WTC11 (cell line): Measurements from ENCODE around the gene CDC5L. TPM values are rescaled to one million over a fixed set of nuclear protein-coding genes. Genes with fewer than 3 reads are reported as not detected.

Source experiments
- ATAC-seq: fragments of 200-7000 bp; cut with Tn5 transposase; 2 replicates; pipeline ENCODE4 v1.10.0; 2021; ENCODE audit warnings: mild to moderate bottlenecking, moderate library complexity
- CTCF ChIA-PET: fragments of 300-600 bp; sonication (Branson Sonifier 250); formaldehyde crosslinking; loops from one replicate; lab custom pipeline; 2021; ENCODE audit warnings: antibody characterized with exemption; lab: Charles Lee
- POLR2A ChIA-PET: fragments of 350-600 bp; sonication (Branson Sonifier 250); formaldehyde crosslinking; loops from one replicate; lab custom pipeline; 2021; ENCODE audit warnings: antibody characterized with exemption; lab: Charles Lee
- DNase-seq: peaks from one replicate; pipeline ENCODE4 v3.0.0; 2021; ENCODE audit warnings: low spot score
- H3K27ac Mint-ChIP-seq: 2 replicates; pipeline ENCODE4 v1.8.0; 2021; ENCODE audit warnings: mixed read lengths
- H3K27me3 Mint-ChIP-seq: 2 replicates; pipeline ENCODE4 v1.8.0; 2021; ENCODE audit warnings: low read depth, mild to moderate bottlenecking, moderate library complexity, mixed read lengths
- H3K36me3 Mint-ChIP-seq: 2 replicates; pipeline ENCODE4 v1.8.0; 2021; ENCODE audit warnings: mixed read lengths
- H3K4me1 Mint-ChIP-seq: 2 replicates; pipeline ENCODE4 v1.8.0; 2022; ENCODE audit warnings: mixed read lengths
- H3K4me3 Mint-ChIP-seq: 2 replicates; pipeline ENCODE4 v1.8.0; 2021; ENCODE audit warnings: mild to moderate bottlenecking, moderate library complexity, mixed read lengths
- H3K9me3 Mint-ChIP-seq: 2 replicates; pipeline ENCODE4 v1.8.0; 2021; ENCODE audit warnings: mixed read lengths
- ATF3 ChIP-seq: sonication (generic); formaldehyde crosslinking; conservative IDR thresholded peaks from 2 replicates; pipeline ENCODE4 v1.8.1; 2022; ENCODE audit warnings: mild to moderate bottlenecking, missing genetic modification reagents
- ATF6 ChIP-seq: sonication (generic); formaldehyde crosslinking; IDR thresholded peaks from 2 replicates; pipeline ENCODE4 v1.8.1; 2023; ENCODE audit warnings: mild to moderate bottlenecking, missing genetic modification reagents
- CBFB ChIP-seq: sonication (generic); formaldehyde crosslinking; IDR thresholded peaks from 2 replicates; pipeline ENCODE4 v1.8.1; 2022; ENCODE audit warnings: mild to moderate bottlenecking, low read depth, missing genetic modification reagents
- E2F1 ChIP-seq: sonication (generic); formaldehyde crosslinking; IDR thresholded peaks from 2 replicates; pipeline ENCODE4 v1.8.0; 2022; ENCODE audit warnings: mild to moderate bottlenecking, missing genetic modification reagents
- ELF4 ChIP-seq: sonication (generic); formaldehyde crosslinking; IDR thresholded peaks from 2 replicates; pipeline ENCODE4 v1.8.1; 2022; ENCODE audit warnings: low read depth, mild to moderate bottlenecking, moderate library complexity, missing genetic modification reagents
- EMX1 ChIP-seq: fragments of 250-450 bp; sonication (Bioruptor Pico); IDR thresholded peaks from 2 replicates; pipeline ENCODE4 v1.8.0; 2021; ENCODE audit warnings: mild to moderate bottlenecking
- ESRRA ChIP-seq: sonication (generic); formaldehyde crosslinking; IDR thresholded peaks from 2 replicates; pipeline ENCODE4 v1.8.1; 2022; ENCODE audit warnings: mild to moderate bottlenecking, missing genetic modification reagents, borderline replicate concordance
- GABPB1 ChIP-seq: sonication (generic); formaldehyde crosslinking; IDR thresholded peaks from 2 replicates; pipeline ENCODE4 v1.8.1; 2023; ENCODE audit warnings: mild to moderate bottlenecking, missing genetic modification reagents
- HMGA2 ChIP-seq: fragments of 250-450 bp; sonication (Bioruptor Pico); IDR thresholded peaks from 2 replicates; pipeline ENCODE4 v1.4.0; 2021; ENCODE audit warnings: mild to moderate bottlenecking, moderate library complexity
- IRF2 ChIP-seq: sonication (generic); formaldehyde crosslinking; IDR thresholded peaks from 2 replicates; pipeline ENCODE4 v1.8.0; 2022; ENCODE audit warnings: low read depth, missing genetic modification reagents, borderline replicate concordance
- JAZF1 ChIP-seq: fragments of 250-450 bp; sonication (Bioruptor Pico); IDR thresholded peaks from 2 replicates; pipeline ENCODE4 v1.9.0; 2021; ENCODE audit warnings: moderate library complexity, mild to moderate bottlenecking, inconsistent platforms
- JUN ChIP-seq: sonication (generic); formaldehyde crosslinking; IDR thresholded peaks from 2 replicates; pipeline ENCODE4 v1.8.0; 2023; ENCODE audit warnings: mild to moderate bottlenecking, missing genetic modification reagents
- MLX ChIP-seq: sonication (generic); formaldehyde crosslinking; IDR thresholded peaks from 2 replicates; pipeline ENCODE4 v1.8.1; 2023; ENCODE audit warnings: mild to moderate bottlenecking, missing genetic modification reagents, moderate library complexity
- MYBL2 ChIP-seq: sonication (generic); formaldehyde crosslinking; IDR thresholded peaks from 2 replicates; pipeline ENCODE4 v1.8.1; 2023; ENCODE audit warnings: mild to moderate bottlenecking, moderate library complexity, missing genetic modification reagents
- NR1H2 ChIP-seq: sonication (generic); formaldehyde crosslinking; IDR thresholded peaks from 2 replicates; pipeline ENCODE4 v1.9.0; 2021; ENCODE audit warnings: mild to moderate bottlenecking, moderate library complexity, missing genetic modification reagents
- SMAD4 ChIP-seq: sonication (generic); formaldehyde crosslinking; IDR thresholded peaks from 2 replicates; pipeline ENCODE4 v1.8.0; 2022; ENCODE audit warnings: mild to moderate bottlenecking, missing genetic modification reagents
- ZNF121 ChIP-seq: sonication (generic); formaldehyde crosslinking; IDR thresholded peaks from 2 replicates; pipeline ENCODE4 v1.8.0; 2023; ENCODE audit warnings: missing genetic modification reagents
- ZNF219 ChIP-seq: sonication (generic); formaldehyde crosslinking; IDR thresholded peaks from 2 replicates; pipeline ENCODE4 v1.8.0; 2023; ENCODE audit warnings: missing genetic modification reagents, mild to moderate bottlenecking, borderline replicate concordance
- ZNF281 ChIP-seq: sonication (generic); formaldehyde crosslinking; IDR thresholded peaks from 2 replicates; pipeline ENCODE4 v1.8.0; 2023; ENCODE audit warnings: mild to moderate bottlenecking, missing genetic modification reagents
- ZNF317 ChIP-seq: sonication (generic); formaldehyde crosslinking; IDR thresholded peaks from 2 replicates; pipeline ENCODE4 v1.8.1; 2023; ENCODE audit warnings: low read depth, mild to moderate bottlenecking, moderate library complexity, missing genetic modification reagents, borderline replicate concordance
- ZNF532 ChIP-seq: fragments of 250-450 bp; sonication (Bioruptor Pico); IDR thresholded peaks from 2 replicates; pipeline ENCODE4 v1.9.0; 2021; ENCODE audit warnings: mild to moderate bottlenecking, borderline replicate concordance
- total RNA-seq: library from RNA; stranded (reverse); gene quantifications from 3 replicates; pipeline ENCODE4 v1.2.3, GENCODE V29; 2021

The CDC5L gene
- total RNA-seq, 1 experiment from 2014 or later = 23.5 TPM

- ATAC-seq (no peak), DNase-seq (no peak)
- Mint-ChIP-seq H3K4me3 (no peak overlapping the region), H3K27me3 (no peaks in the 10 kb centered on the region; the same call in 1 of the 2 replicates), H3K27ac (no peak overlapping the region), H3K36me3 (no peaks in the 10 kb centered on the region), H3K4me1 (peaks cover 28% of the 10 kb centered on the region), H3K9me3 (peaks cover 12% of the 10 kb centered on the region)
- ChIA-PET POLR2A (no interaction called here), CTCF (interaction anchor here (0.9 to 1.3 kb wide), 2 partner anchors 22 to 28 kb away, joined by 3 read pairs; no protein-coding TSS in a partner anchor)
- TF ChIP-seq MLX (CRISPR knock-in tag) (no peak), CBFB (CRISPR knock-in tag) (no peak), JUN (no peak), EMX1 (CRISPR knock-in tag) (no peak), ZNF281 (CRISPR knock-in tag) (no peak), MYBL2 (CRISPR knock-in tag) (no peak), ZNF532 (CRISPR knock-in tag) (no peak), ELF4 (CRISPR knock-in tag) (no peak), E2F1 (CRISPR knock-in tag) (no peak)
These were observed 110.3 kb downstream of the CDC5L start for GRCh38 chr6:44497807-44498206.

GRCh38 chr6:44498436-44498835, 110.9 kb downstream of the CDC5L start:
- ATAC-seq (no peak), DNase-seq (no peak)
- Mint-ChIP-seq H3K36me3 (no peaks in the 10 kb centered on the region), H3K4me1 (peaks cover 25% of the 10 kb centered on the region), H3K9me3 (peaks cover 18% of the 10 kb centered on the region), H3K4me3 (no peak overlapping the region), H3K27me3 (no peaks in the 10 kb centered on the region; the same call in 1 of the 2 replicates), H3K27ac (no peak overlapping the region)
- TF ChIP-seq MYBL2 (CRISPR knock-in tag) (no peak), ZNF219 (no peak), CBFB (CRISPR knock-in tag) (no peak), IRF2 (no peak), ZNF121 (CRISPR knock-in tag) (no peak), ESRRA (no peak), ATF3 (CRISPR knock-in tag) (no peak), EMX1 (CRISPR knock-in tag) (no peak), NR1H2 (CRISPR knock-in tag) (no peak), HMGA2 (CRISPR knock-in tag) (no peak), ZNF317 (CRISPR knock-in tag) (no peak), JAZF1 (CRISPR knock-in tag) (no peak), SMAD4 (CRISPR knock-in tag) (no peak), ATF6 (CRISPR knock-in tag) (no peak), GABPB1 (no peak)
- ChIA-PET POLR2A (no interaction called here), CTCF (interaction anchor here (0.8 to 3.9 kb wide), 3 partner anchors 23 to 147 kb away, joined by 3 to 14 read pairs (median 3); no protein-coding TSS in a partner anchor)
